CD4-positive, alpha-beta T cell (primary cell): Measurements from ENCODE around the gene TSPAN9. TPM values are rescaled to one million over a fixed set of nuclear protein-coding genes. Genes with fewer than 3 reads are reported as not detected.

Experiments used
- ATAC-seq: fragments of 200-7000 bp; cut with Tn5 transposase; one replicate; pipeline ENCODE4 v1.10.0; 2022; ENCODE audit warnings: mild to moderate bottlenecking; ENCODE audit not compliant: poor library complexity
- CTCF ChIA-PET: fragments of 350-600 bp; sonication (Branson Sonifier 250); formaldehyde crosslinking; loops from one replicate; lab custom pipeline; 2021; ENCODE audit warnings: antibody characterized with exemption, inconsistent platforms; lab: Charles Lee
- POLR2A ChIA-PET: fragments of 350-600 bp; sonication (Branson Sonifier 250); formaldehyde crosslinking; loops from one replicate; lab custom pipeline; 2021; ENCODE audit warnings: antibody characterized with exemption, inconsistent platforms; lab: Charles Lee
- DNase-seq, 14 experiments: peaks; one replicate each; pipeline ENCODE4 v3.0.0-alpha.2; 2013 to 2020; ENCODE audit warnings: mixed read lengths in 2 of 14
- H3K27ac ChIP-seq, 2 donors: one replicate each; pipeline versions ENCODE4 v1.5.1 to v1.7.0; 2013; ENCODE audit warnings: low read length in 2 of 2, low read depth in 1 of 2, mild to moderate bottlenecking in 1 of 2
- H3K27me3 ChIP-seq, 2 experiments: 1 replicate in 1 of 2; 2 replicates in 1 of 2; pipeline versions ENCODE4 v1.6.1 to v1.7.0; 2013; ENCODE audit warnings: low read length in 2 of 2, control low read depth in 1 of 2, mild to moderate bottlenecking in 1 of 2, moderate library complexity in 1 of 2; ENCODE audit not compliant: insufficient read depth in 2 of 2, control insufficient read depth in 1 of 2
- H3K36me3 ChIP-seq: one replicate; pipeline ENCODE4 v1.6.1; 2013; ENCODE audit warnings: low read length, control low read depth; ENCODE audit not compliant: insufficient read depth
- H3K4me1 ChIP-seq: one replicate; pipeline ENCODE4 v1.6.1; 2013; ENCODE audit warnings: low read length, control low read depth; ENCODE audit not compliant: insufficient read depth
- H3K4me3 ChIP-seq: one replicate; pipeline ENCODE4 v1.5.1; 2013; ENCODE audit warnings: mild to moderate bottlenecking, low read length, moderate library complexity
- H3K9me3 ChIP-seq, 2 experiments: 1 replicate in 1 of 2; 2 replicates in 1 of 2; pipeline versions ENCODE4 v1.6.1 to v1.7.0; 2013; ENCODE audit warnings: low read length in 2 of 2, mild to moderate bottlenecking in 2 of 2, control low read depth in 1 of 2, moderate library complexity in 1 of 2; ENCODE audit not compliant: control insufficient read depth in 1 of 2, insufficient read depth in 1 of 2
- H3K27ac Mint-ChIP-seq: one replicate; pipeline ENCODE4 v1.8.0; 2020; ENCODE audit warnings: mixed read lengths
- H3K27me3 Mint-ChIP-seq: one replicate; pipeline ENCODE4 v1.8.0; 2021; ENCODE audit warnings: mixed read lengths
- H3K36me3 Mint-ChIP-seq: one replicate; pipeline ENCODE4 v1.8.0; 2021; ENCODE audit warnings: low read depth, mixed read lengths
- H3K4me1 Mint-ChIP-seq: one replicate; pipeline ENCODE4 v1.8.0; 2021; ENCODE audit warnings: low read depth, mixed read lengths
- H3K4me3 Mint-ChIP-seq: one replicate; pipeline ENCODE4 v1.8.0; 2020; ENCODE audit warnings: mild to moderate bottlenecking, mixed read lengths
- H3K9me3 Mint-ChIP-seq: one replicate; pipeline ENCODE4 v1.8.0; 2020; ENCODE audit warnings: mixed read lengths
- intact Hi-C, 2 experiments: fragments of 100-400 bp; cut with DNase I in 1 of 2; cut with micrococcal nuclease in 1 of 2; formaldehyde crosslinking; loops; one replicate each; pipeline versions ENCODE4 v1.15.1 to v1.9.0; 2023 to 2025; cut with DNase I, micrococcal nuclease
- total RNA-seq, 174 experiments: library from RNA in 2 of 174; stranded (reverse) in 2 of 174; gene quantifications; one replicate each; pipeline ENCODE4 v1.2.3 and lab custom pipeline; 2021 to 2026
- TF ChIP-seq, protein P1 (sequence below): fragments of 200-600 bp; IDR thresholded peaks from one replicate; pipeline ENCODE4 v1.8.0; 2022; ENCODE audit warnings: antibody characterized with exemption, mild to moderate bottlenecking

The TSPAN9 gene
- total RNA-seq, 2 experiments from 2014 or later: 0.82 to 1.3 TPM

DNA sequence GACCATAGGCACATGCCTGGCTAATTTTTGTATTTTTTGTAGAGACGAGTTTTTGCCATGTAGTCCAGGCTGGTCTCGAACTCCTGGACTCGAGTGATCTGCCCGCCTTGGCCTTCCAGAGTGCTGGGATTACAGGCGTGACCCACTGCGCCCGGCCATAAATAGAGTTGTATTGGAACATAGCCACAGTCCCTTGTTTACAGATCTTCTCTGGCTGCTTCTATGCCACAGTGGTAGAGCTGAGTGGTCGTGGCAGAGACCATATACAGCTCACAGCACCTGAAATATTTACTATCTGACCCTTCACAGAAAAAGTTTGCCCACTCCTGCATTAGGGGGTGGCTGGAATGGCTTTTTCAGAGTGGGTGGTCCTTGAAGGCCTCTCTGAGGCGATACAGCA lies 28.0 kb upstream of the TSPAN9 start:
- no peaks in the 10 kb centered on the region for H3K36me3 ChIP-seq
- no peaks in the 10 kb centered on the region for H3K4me1 ChIP-seq
- H3K27ac ChIP-seq: no peak overlapping the region
- no peaks in the 10 kb centered on the region for H3K9me3 ChIP-seq
- H3K27me3 ChIP-seq: peaks cover 0 to 8% of the 10 kb centered on the region in 2 experiments
- ChIA-PET CTCF (no interaction called here), POLR2A (no interaction called here)
- Mint-ChIP-seq H3K27me3 (peaks cover 36% of the 10 kb centered on the region), H3K27ac (no peak overlapping the region), H3K4me1 (no peaks in the 10 kb centered on the region), H3K36me3 (no peaks in the 10 kb centered on the region), H3K4me3 (no peak overlapping the region), H3K9me3 (no peaks in the 10 kb centered on the region)
- no peak for ATAC-seq
- H3K4me3 ChIP-seq: no peak overlapping the region
- intact Hi-C loops: no loop called here
- no peak for DNase-seq
- TF ChIP-seq, protein P1, sequence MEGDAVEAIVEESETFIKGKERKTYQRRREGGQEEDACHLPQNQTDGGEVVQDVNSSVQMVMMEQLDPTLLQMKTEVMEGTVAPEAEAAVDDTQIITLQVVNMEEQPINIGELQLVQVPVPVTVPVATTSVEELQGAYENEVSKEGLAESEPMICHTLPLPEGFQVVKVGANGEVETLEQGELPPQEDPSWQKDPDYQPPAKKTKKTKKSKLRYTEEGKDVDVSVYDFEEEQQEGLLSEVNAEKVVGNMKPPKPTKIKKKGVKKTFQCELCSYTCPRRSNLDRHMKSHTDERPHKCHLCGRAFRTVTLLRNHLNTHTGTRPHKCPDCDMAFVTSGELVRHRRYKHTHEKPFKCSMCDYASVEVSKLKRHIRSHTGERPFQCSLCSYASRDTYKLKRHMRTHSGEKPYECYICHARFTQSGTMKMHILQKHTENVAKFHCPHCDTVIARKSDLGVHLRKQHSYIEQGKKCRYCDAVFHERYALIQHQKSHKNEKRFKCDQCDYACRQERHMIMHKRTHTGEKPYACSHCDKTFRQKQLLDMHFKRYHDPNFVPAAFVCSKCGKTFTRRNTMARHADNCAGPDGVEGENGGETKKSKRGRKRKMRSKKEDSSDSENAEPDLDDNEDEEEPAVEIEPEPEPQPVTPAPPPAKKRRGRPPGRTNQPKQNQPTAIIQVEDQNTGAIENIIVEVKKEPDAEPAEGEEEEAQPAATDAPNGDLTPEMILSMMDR: no peak

DNA sequence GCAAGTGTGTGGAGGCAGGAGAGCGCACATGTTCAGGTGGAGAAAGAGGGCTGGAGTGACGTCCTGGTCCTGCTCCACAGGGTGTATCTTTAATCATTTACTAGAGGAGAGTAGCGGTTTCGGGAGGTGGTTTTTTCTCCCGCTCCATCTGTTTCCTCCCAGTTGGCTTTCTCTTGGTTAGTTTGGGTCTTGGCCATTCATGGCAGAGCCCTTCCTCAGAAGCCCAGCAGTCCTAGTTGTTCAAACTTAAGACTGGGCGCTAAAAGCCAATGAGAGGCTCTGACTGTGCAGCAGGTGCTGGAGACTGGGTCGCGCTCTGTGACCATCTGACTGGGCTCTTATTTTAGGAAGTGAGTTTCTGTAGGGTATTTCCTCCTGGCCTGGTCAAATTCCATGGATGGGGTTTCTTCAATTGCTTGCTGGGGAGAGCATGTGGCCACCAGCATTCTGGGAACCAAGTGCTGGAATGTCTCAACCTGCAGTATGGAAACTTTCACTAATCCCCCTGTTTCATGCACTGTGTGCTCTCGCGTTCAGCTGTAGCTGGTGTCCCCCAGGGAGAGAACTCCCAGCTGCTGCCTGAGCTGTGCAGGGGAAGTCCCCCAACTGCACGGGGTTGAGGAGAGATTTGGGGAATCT lies 27.4 kb upstream of the TSPAN9 start:
- Histone ChIP-seq H3K4me1 (no peaks in the 10 kb centered on the region), H3K36me3 (no peaks in the 10 kb centered on the region), H3K9me3 (no peaks in the 10 kb centered on the region), H3K4me3 (no peak overlapping the region), H3K27me3 (peaks cover 0 to 8% of the 10 kb centered on the region in 2 experiments), H3K27ac (no peak overlapping the region)
- ChIA-PET POLR2A (no interaction called here), CTCF (no interaction called here)
- H3K4me1 Mint-ChIP-seq: no peaks in the 10 kb centered on the region
- TF ChIP-seq, protein P1: no peak
- H3K4me3 Mint-ChIP-seq: no peak overlapping the region
- H3K9me3 Mint-ChIP-seq: no peaks in the 10 kb centered on the region
- H3K27ac Mint-ChIP-seq: no peak overlapping the region
- intact Hi-C loops: no loop called here
- no peaks in the 10 kb centered on the region for H3K36me3 Mint-ChIP-seq
- ATAC-seq: no peak
- DNase-seq: no peak
- peaks cover 33% of the 10 kb centered on the region for H3K27me3 Mint-ChIP-seq

DNA sequence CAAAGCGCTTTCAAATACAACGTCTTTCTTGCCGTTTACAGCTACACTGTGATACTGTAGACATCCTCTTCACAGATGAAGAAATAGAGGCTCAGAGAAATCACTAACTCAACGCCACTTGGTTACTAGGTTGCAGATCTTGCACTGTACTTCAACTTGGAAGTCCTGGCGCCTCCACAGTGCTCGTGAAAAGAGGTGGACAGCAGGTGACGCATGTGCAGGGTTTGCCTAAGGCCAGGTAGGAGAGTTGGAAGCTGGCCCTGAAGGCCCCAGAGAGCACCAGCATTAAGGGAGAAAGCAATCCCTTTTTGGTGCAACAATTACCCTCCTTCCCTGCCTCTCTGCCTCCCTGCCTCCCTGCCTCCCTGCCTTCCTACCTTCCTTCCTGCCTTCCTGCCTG lies 22.8 kb upstream of the TSPAN9 start:
- no peaks in the 10 kb centered on the region for H3K9me3 ChIP-seq
- H3K4me3 ChIP-seq: no peak overlapping the region
- ChIA-PET CTCF (no interaction called here), POLR2A (no interaction called here)
- no peaks in the 10 kb centered on the region for H3K36me3 ChIP-seq
- Mint-ChIP-seq H3K36me3 (no peaks in the 10 kb centered on the region), H3K9me3 (no peaks in the 10 kb centered on the region), H3K27me3 (peaks cover 33% of the 10 kb centered on the region), H3K27ac (no peak overlapping the region), H3K4me1 (no peaks in the 10 kb centered on the region), H3K4me3 (no peak overlapping the region)
- ATAC-seq: no peak
- DNase-seq: no peak
- intact Hi-C loops: no loop called here
- H3K27me3 ChIP-seq: peaks cover 4 to 8% of the 10 kb centered on the region in 2 experiments
- TF ChIP-seq, protein P1: no peak
- H3K4me1 ChIP-seq: no peaks in the 10 kb centered on the region
- no peak overlapping the region for H3K27ac ChIP-seq
